Measurements from ENCODE around the gene WNT7B. TPM values are rescaled to one million over a fixed set of nuclear protein-coding genes. Genes with fewer than 3 reads are reported as not detected.

The WNT7B gene
- total and polyA plus RNA-seq, 8 donors, result 0.06 to 2.0 TPM; not detected in 6

DNA sequence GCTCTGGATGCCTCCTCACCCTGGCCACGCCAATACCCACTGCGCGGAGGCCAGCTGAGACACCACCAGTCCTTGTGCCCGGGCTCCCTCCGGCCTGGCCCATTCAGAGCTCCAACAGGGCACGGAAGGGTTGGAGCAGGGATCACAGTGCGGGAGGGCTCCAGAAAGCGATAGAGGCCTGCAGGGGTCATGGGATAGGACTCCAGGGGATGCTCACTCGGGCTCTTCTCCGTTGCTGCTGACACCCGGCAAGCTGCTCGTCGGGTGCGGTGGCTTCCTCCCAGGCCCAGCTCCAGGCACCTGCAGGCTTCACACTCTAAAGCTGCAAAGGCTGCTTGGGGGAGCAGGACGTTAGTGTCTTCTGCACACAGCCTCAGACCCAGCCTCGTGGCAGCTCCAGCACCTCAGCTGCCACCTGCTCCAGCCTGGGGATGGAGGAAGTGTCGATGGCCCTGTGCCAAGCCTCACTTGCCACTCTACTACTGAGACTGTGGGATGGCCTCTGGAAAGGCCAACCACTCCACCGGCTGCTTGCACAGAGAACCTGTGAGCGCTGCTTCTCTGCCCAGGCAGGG lies 10.6 kb downstream of the WNT7B start:
- TF ChIP-seq POLR2A (IDR thresholded peaks at IDR 0.05) (no peak), EP300 (IDR thresholded peaks at IDR 0.05) (no peak), POLR2AphosphoS5 (IDR thresholded peaks at IDR 0.05) (no peak)
- TF ChIP-seq, protein P1, sequence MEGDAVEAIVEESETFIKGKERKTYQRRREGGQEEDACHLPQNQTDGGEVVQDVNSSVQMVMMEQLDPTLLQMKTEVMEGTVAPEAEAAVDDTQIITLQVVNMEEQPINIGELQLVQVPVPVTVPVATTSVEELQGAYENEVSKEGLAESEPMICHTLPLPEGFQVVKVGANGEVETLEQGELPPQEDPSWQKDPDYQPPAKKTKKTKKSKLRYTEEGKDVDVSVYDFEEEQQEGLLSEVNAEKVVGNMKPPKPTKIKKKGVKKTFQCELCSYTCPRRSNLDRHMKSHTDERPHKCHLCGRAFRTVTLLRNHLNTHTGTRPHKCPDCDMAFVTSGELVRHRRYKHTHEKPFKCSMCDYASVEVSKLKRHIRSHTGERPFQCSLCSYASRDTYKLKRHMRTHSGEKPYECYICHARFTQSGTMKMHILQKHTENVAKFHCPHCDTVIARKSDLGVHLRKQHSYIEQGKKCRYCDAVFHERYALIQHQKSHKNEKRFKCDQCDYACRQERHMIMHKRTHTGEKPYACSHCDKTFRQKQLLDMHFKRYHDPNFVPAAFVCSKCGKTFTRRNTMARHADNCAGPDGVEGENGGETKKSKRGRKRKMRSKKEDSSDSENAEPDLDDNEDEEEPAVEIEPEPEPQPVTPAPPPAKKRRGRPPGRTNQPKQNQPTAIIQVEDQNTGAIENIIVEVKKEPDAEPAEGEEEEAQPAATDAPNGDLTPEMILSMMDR (IDR thresholded peaks at IDR 0.05), result no peak
- H3K9me3 ChIP-seq, result no peaks in the 10 kb centered on the region
- peaks cover 20 to 99% (median 45%) of the 10 kb centered on the region in 3 donors for H3K27me3 ChIP-seq
- WGBS, 5 donors, result 49 to 74% (median 64%) methylated on average over 13 to 19 of the region's 19 CpGs
- intact Hi-C loops (cut with DNase I; ENCODE audit: low total_unique reads), result loop anchor here (5.0 kb wide), 1 partner anchor 94 kb away; no protein-coding TSS in a partner anchor
- H3K36me3 ChIP-seq, result no peaks in the 10 kb centered on the region
- no peak overlapping the region for H3K27ac ChIP-seq
- peaks cover 9 to 10% (median 9%) of the 10 kb centered on the region in 4 donors for H3K4me1 ChIP-seq
- peak in 1 of 2 donors; percentile 55 for DNase-seq
- H3K4me3 ChIP-seq, result no peak overlapping the region

DNA sequence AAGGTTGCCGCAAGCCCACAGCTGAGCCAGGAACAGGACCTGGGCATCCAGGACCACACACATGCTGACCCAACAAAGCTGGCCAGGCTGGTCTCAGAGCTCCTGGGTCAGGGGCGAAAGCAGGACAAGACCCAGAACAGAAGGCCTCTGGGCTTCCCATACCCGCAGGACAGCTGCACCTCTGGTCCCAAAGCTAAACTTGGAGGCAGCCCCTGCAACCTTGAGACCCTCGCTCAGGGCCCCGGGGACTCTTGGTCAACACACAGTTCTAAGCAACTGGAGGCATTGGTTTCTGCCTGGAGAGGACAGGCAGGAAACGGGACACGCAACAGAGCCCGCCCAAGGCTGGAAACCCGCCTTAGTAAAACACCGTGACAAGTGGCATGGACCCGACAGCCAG lies 11.4 kb downstream of the WNT7B start:
- Histone ChIP-seq H3K36me3 (no peaks in the 10 kb centered on the region), H3K27ac (no peak overlapping the region), H3K4me1 (peaks cover under 1 to 1% (median under 1%) of the 10 kb centered on the region in 4 donors), H3K9me3 (no peaks in the 10 kb centered on the region), H3K4me3 (no peak overlapping the region), H3K27me3 (peaks cover 15 to 97% (median 37%) of the 10 kb centered on the region in 3 donors)
- intact Hi-C loops (cut with DNase I; ENCODE audit: low total_unique reads), result loop anchor here (5.0 kb wide), 1 partner anchor 93 kb away; no protein-coding TSS in a partner anchor
- TF ChIP-seq EP300 (IDR thresholded peaks at IDR 0.05) (no peak), POLR2AphosphoS5 (IDR thresholded peaks at IDR 0.05) (no peak), POLR2A (IDR thresholded peaks at IDR 0.05) (no peak)
- TF ChIP-seq, protein P1 (IDR thresholded peaks at IDR 0.05), result no peak
- no peak for DNase-seq
- whole genome bisulfite sequencing, 5 donors, result 81 to 88% (median 84%) methylated on average over 8 to 11 of the region's 11 CpGs

DNA sequence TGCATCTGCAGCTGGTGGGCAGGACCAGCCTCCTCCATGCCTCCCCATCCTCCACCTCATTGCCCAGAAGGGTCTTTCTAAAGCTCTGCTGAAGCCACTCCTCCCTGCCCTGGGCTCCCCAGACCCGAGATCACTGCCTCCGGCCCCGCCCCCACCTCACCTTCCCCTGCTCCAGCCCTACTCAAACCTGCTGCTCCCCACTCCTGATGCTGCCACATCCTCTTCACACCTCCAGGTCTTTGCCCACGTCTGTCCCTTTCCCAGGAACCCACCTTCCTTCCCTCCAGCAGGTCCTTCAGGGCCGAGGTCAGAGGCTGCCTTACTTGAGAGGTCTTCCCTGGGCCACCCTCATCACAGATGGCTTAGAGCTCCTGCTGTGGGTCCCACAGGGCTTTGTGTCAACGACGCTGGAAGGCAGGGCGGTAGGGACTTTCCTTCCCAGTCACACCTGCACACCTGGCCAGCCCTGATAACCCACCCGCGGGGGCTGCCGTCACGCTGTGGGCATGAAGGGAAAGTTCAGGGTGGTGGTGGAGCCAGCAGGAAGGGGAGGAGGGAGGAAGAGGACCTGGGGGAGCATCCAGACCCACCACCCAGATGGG lies 11.9 kb downstream of the WNT7B start:
- TF ChIP-seq, protein P1 (IDR thresholded peaks at IDR 0.05), result no peak
- TF ChIP-seq POLR2AphosphoS5 (IDR thresholded peaks at IDR 0.05) (no peak), POLR2A (IDR thresholded peaks at IDR 0.05) (no peak)
- H3K4me1 ChIP-seq, result no peaks in the 10 kb centered on the region
- intact Hi-C loops (cut with DNase I; ENCODE audit: low total_unique reads), result loop anchor here (5.0 kb wide), 1 partner anchor 93 kb away; no protein-coding TSS in a partner anchor
- no peak overlapping the region for H3K27ac ChIP-seq
- H3K9me3 ChIP-seq, result no peaks in the 10 kb centered on the region
- DNase-seq, result no peak
- no peak overlapping the region for H3K4me3 ChIP-seq
- H3K36me3 ChIP-seq, result no peaks in the 10 kb centered on the region
- 16 to 42% (median 36%) methylated on average over 12 of the region's 12 CpGs for WGBS, 5 donors
- H3K27me3 ChIP-seq, result peaks cover 10 to 97% (median 31%) of the 10 kb centered on the region in 3 donors

DNA sequence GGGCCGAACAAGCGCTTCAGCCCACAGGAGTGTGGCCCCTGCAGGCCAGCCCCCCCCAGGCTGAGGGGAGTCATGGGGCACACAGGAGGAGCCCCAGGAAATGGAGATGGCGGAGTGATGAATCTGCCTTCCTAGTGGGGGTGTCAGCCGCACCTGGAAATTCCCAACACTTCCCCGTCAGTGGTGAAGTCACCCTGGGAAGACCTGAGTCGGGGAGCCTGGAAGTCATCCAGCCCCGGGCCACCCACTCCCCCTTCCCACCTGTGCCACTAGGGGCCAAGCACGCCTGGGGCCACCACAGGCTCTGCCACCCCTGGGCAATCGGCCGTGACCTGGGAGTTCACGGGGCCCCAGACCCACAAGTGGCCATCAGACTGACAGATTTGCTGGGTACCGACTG lies 12.6 kb downstream of the WNT7B start:
- intact Hi-C loops (cut with DNase I; ENCODE audit: low total_unique reads), result no loop called here
- Histone ChIP-seq H3K9me3 (no peaks in the 10 kb centered on the region), H3K36me3 (no peaks in the 10 kb centered on the region), H3K4me1 (no peaks in the 10 kb centered on the region), H3K27me3 (peaks cover 6 to 97% (median 25%) of the 10 kb centered on the region in 3 donors), H3K4me3 (no peak overlapping the region), H3K27ac (no peak overlapping the region)
- TF ChIP-seq POLR2AphosphoS5 (IDR thresholded peaks at IDR 0.05), result no peak
- DNase-seq, result no peak
- 70 to 80% (median 79%) methylated on average over 6 to 12 of the region's 12 CpGs for WGBS, 5 donors

DNA sequence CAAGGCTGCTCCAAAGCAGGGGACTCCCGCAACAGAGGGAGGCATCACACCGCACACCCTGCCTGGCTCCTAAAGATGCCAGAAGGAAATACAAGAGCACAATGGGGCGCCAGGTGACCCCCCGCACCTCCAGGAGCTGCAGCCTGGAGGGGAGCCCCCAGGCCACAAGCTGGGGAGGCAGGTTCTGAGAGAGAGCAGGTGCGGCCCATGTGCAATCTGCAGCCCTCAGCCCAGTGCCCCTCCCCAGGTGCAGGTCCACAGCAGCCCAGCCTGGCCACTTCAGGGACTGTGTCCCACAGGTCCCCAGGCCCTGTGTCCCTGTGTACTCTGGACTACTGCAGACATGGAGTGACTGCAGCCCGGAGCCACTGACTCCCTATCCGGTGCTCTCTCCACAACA lies 13.1 kb downstream of the WNT7B start:
- no peak overlapping the region for H3K27ac ChIP-seq
- intact Hi-C loops (cut with DNase I; ENCODE audit: low total_unique reads), result no loop called here
- no peaks in the 10 kb centered on the region for H3K36me3 ChIP-seq
- WGBS, 5 donors, result 73 to 92% (median 84%) methylated on average over 2 to 7 of the region's 7 CpGs
- H3K4me1 ChIP-seq, result no peaks in the 10 kb centered on the region
- TF ChIP-seq POLR2AphosphoS5 (IDR thresholded peaks at IDR 0.05) (no peak), EP300 (IDR thresholded peaks at IDR 0.05) (no peak), POLR2A (IDR thresholded peaks at IDR 0.05) (no peak)
- TF ChIP-seq, protein P1 (IDR thresholded peaks at IDR 0.05), result no peak
- H3K9me3 ChIP-seq, result no peaks in the 10 kb centered on the region
- H3K4me3 ChIP-seq, result no peak overlapping the region
- H3K27me3 ChIP-seq, result peaks cover 0 to 92% (median 19%) of the 10 kb centered on the region in 3 donors
- DNase-seq, result no peak

All from stomach (tissue), 9 donors.